Neural progenitor cell (in vitro differentiated cells): Measurements from ENCODE around the gene RCOR1.

Experiments used
- CTCF ChIP-seq: fragments of 200-600 bp; sonication (generic); IDR thresholded peaks from 2 replicates; pipeline ENCODE4 v1.5.1; 2017; ENCODE audit warnings: antibody characterized with exemption, mild to moderate bottlenecking
- EZH2 ChIP-seq: fragments of 200-600 bp; sonication (generic); IDR thresholded peaks from 2 replicates; pipeline ENCODE4 v1.6.1; 2017; ENCODE audit warnings: antibody characterized with exemption, mild to moderate bottlenecking, moderate library complexity
- EZH2phosphoT487 ChIP-seq: fragments of 200-600 bp; sonication (generic); IDR thresholded peaks from 2 replicates; pipeline ENCODE4 v1.6.1; 2017; ENCODE audit warnings: antibody characterized with exemption

GRCh38 chr14:102646615-102647014 is 54.2 kb downstream of the RCOR1 start:
- TF ChIP-seq CTCF (no peak), EZH2 (no peak), EZH2phosphoT487 (no peak)
